CD4-positive, alpha-beta T cell treated with Interleukin-4 for 4 hours (primary cell): Measurements from ENCODE around the gene BICDL2.
A peak's percentile ranks its signal among the peaks of the same experiment; 100 is the strongest.
"Not testable (repeated sequence)": the region's sequence is repeated elsewhere in the genome, so short reads cannot be mapped to it uniquely, and the experiment has no call there.

Source experiments
- DNase-seq: peaks from one replicate; pipeline ENCODE4 v3.0.0-alpha.2; 2020

The BICDL2 gene

DNA sequence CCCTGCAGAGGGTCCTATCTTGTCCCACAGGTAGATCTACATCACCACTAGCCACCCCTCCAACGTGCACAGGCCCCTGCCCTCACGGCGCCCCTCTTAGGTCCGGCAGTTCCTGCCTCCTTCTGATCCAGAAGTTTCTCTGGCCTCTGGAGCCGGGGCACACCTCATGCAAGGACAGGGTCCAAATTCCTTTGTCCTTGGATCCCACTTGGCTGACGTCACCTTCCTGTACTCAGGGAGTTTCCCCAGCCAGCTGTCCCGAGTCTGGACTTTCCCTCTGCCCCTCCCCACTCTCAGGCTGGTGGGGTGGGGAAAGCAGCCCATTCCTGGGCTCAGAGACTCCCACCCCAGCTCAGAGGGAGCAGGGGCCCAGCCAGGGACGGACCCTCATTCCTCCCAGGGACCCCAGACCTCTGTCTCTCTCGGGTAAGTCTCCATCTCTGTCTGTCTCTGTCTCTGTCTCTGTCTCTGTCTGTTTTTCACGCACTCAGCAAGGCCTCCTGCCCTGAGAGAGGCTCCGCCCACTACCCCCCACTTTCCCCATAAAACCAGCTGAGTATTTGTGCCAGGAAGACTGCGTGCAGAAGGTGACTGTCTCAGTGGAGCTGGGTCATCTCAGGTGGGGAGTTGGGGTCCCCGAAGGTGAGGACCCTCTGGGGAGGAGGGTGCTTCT, 28.5 kb upstream of the BICDL2 start, which contains the start of gene IL32:
IL32 (plus strand) TSS at position 572 of the 673 bp plus-strand sequence. CDS start 172 bp downstream, outside the sequence.
- DNase-seq, result peak; percentile 82

DNA sequence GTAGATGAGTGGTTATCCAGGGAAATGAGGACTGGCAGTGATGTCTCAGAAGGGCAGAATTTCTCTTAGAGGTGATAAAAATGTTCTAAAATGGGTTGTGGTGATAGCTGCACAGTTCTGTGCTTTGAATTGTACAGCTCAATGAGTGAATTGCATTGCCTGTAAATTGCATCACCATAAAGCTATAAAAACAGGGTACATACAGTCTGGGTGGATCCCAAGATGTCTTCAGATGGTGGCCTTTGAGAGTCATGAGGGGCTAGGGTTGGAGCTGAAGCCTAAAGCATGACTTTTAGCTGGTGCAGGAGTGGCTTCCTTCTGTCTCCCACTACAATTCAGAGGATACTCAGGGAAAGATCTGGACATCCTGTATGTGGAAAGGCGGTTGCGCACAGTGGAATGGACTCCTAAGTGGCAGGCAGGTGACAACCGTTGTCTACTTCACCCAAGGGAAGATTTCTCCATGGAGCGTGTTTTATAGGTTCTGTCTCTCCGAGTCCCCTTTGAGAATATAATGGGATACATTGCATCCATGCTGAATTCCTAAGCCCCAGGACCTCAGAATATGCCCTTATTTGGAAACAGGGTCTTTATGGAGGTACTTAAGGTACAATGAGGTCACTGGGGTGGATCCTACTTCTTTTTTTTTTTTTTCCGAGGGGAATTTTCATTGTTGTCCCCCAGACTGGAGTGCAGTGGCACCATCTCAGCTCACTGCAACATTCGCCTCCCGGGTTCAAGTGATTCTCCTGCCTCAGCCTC, 27.1 kb upstream of the BICDL2 start:
- no peak for DNase-seq

DNA sequence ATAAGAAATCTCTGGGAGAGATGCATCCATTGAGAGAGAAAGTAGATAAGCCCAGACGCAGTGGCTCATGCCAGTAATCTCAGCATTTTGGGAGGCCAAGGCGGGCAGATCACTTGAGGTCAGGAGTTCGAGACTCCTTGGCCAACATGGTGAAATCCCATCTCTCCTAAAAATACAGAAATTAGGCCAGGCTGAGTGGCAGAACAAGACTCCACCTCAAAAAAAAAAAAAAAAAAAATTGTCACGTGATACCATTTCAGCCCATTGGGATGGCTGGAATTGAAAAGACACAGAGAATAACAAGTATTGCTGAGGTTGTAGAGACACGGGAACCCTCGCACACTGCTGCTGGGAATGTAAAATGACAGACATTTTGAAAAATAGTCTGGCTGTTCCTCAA, 25.8 kb upstream of the BICDL2 start:
- DNase-seq, result no peak

DNA sequence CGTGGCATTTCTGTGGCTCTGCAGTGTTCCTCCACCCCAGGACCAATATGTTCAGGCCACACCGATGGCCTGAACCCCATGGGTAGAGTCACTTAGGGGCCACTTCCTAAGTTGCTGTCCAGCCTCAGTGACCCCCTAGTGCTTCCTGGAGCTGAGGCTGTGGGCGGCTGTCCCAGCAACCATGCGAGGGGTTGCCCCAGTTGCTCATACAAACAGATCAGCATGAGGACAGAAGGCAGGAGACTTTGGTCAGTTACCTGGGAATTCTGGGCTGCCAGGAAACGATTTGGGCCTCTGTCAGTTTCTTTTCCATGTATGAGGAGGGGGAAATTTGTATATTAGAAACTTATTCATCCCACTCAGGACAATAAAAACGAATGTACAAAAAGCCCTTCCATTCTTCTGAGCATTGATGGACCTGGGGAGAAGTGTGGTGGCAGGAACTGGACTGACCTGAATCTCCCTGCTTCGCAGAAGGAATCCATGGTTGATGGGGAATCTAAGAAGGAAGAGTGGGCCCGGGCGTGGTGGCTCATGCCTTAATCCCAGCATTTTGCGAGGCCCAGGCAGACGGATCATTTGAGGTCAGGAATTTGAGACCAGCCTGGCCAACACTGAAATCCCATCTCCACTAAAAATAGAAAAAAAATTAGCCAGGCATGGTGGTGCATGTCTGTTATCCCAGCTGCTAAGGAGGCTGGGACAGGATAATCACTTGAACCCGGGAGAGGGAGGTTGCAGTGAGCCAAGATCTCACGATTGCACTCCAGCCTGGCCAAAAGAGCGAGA, 23.8 kb upstream of the BICDL2 start:
- DNase-seq, result no peak

DNA sequence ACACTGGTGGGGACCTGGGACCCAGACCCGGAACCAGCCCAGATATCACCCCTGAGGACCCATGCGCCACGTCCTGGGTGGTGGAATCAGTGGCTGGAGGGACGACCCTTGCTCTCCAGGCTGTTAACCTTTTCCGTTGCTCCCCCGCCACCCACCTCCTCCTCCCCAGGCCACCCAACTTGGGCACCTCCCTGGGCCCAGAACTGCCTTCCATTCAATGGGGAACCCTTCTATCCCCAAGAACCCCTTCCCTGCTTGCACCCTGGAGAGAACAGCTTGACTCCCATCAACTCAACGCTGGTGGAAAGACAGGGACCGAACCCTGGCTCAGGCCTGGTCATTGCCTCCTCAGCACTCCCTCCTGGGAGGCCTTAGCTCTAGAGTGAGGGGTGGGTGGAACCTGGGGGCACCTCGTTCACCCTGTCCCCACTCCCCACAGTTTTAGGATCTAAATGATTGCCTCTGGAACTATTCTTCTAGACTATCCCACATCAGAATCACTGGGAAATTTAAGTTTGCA, 23.0 kb upstream of the BICDL2 start:
- no peak for DNase-seq

DNA sequence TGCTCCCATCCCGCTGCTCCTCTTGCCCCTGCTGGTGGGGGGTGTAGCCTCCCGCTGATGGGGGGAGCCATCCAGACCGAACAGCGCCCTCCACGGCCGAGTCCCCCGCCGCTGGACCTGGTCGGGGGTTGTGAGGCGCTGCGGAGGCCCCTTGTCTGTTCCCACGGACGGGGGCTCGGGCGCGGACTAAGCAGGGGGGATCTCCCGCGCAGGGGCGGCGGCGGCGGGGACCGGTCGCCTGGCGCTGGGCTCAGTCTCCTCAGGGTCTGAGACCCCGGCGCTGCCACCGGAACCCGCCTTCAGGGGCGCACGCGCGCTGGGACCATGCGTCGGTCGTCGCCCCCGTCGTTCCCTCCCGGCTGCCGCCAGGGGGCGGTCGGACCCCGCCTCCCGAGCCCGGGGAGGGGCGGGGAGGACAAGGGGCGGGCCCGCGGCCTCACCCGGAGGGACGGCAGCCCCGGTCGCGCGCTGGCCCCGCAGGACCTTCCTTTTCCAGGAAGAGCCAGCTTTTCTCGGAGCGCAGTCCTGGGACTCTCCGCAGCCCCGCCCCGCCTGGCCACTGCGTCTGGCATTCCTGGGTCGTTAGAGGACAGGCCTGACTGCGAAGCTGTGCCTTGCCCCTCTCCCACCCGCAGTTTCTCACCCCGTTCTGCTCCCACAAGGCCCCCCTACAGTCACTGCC, 22.4 kb upstream of the BICDL2 start:
- peak; percentile 78 for DNase-seq

DNA sequence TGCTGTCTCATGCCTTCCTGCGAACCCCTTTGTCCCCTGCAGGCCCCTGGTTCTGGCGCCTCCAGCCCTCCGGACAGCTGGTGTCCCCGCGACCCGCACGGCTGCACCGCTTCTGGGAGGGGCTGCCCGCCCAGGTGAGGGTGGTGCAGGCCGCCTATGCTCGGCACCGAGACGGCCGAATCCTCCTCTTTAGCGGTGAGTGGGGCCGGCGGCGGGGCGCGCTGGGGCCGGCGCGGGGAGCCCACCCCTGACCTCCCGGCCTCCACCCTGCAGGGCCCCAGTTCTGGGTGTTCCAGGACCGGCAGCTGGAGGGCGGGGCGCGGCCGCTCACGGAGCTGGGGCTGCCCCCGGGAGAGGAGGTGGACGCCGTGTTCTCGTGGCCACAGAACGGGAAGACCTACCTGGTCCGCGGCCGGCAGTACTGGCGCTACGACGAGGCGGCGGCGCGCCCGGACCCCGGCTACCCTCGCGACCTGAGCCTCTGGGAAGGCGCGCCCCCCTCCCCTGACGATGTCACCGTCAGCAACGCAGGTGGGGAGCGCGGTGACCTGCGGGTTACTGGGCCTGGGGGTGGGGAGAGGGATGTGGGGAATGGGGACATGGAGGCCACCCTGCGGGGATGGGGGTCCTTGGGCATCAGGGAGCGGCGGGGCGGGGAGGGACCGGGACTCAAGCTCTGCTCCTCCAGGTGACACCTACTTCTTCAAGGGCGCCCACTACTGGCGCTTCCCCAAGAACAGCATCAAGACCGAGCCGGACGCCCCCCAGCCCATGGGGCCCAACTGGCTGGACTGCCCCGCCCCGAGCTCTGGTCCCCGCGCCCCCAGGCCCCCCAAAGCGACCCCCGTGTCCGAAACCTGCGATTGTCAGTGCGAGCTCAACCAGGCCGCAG, 21.6 kb upstream of the BICDL2 start:
- peak; percentile 45 for DNase-seq

DNA sequence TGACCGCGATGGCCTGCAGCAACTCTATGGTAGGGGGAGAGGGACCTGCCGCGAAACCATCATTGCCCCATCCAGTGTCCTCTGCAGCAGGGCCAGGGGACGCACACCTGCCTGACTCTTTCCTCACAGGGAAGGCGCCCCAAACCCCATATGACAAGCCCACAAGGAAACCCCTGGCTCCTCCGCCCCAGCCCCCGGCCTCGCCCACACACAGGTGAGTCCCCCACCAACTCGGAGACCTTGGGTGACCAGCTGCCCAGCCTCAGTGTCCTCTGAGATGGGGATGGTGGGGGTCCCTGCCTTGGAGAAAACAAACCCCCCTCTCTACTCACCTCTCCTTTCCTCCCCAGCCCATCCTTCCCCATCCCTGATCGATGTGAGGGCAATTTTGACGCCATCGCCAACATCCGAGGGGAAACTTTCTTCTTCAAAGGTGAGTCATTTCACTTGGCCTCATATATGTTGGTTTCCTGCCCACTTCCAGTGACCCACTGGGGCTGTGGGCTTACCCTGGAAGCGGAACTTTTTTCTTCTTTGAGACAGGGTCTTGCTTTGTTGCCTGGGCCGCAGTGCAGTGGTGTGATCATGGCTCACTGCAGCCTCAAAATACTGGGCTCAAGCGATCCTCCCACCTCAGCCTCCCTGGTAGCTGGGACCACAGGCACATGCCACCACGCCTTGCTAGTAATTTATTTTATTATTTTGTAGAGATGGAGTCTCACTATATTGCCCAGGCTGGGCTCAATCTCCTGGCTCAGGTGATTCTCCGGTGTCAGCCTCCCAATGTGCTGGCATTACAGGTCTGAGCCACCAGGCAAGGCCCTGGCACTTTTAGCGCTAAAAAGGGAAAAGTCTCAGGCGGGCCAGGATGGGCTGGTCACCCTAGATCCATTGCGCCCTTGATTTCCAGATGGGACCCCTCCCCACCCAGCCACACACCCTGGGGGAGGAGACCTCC, 20.7 kb upstream of the BICDL2 start:
- DNase-seq, result no peak

DNA sequence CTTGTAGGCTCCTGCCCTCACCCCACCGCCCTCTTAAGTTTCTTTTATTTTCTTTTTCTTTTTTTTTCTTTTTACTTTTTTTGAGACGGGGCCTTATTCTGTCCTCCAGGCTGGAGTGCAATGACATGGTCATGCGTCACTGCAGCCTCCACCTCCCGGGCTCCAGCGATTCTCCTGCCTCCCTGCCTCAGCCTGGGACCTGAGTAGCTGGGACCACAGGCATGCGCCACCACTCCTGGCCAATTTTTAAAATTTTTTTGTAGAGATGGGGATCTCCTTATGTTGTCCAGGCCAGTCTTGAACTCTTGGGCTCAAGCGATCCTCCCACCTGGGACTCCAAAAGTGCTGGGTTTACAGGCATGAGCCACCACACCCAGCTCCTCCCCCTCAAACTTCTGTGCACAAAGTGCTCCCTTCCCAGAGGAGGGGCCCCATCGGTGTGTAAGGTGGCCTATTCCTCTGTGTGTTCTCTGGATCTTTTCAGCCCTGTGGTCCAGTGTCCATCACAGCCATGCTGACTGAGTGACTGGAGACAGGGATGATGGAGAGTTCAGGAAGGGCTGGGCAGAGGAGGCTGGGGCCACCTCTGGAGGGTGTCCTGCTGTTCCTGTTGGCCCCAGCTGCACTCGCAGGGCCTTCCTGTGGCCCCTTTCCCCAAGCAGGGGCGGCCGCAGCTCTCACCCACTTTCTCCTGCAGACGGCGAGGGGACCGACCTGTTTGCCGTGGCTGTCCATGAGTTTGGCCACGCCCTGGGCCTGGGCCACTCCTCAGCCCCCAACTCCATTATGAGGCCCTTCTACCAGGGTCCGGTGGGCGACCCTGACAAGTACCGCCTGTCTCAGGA, 19.8 kb upstream of the BICDL2 start:
- no peak for DNase-seq

DNA sequence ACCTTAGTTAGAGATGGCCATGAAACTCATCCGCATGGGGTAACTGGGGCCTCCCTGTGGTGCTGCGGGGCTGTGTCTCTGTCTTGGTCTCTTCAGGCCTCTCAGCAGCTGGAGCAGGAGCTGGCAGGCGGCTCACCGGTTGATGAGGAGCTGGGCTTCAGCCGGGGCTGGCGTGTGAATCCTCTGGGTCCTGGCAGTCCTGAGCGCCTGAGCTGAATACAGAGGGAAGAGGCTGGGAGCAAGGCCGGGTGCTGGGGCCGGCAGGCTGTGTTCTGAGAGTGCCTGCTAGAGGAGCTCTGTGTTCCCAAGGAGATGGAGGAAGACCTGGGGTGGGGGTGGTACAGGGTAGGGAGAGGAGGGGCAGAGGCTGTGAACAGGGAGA, 19.0 kb upstream of the BICDL2 start:
- DNase-seq, result not testable (repeated sequence)

DNA sequence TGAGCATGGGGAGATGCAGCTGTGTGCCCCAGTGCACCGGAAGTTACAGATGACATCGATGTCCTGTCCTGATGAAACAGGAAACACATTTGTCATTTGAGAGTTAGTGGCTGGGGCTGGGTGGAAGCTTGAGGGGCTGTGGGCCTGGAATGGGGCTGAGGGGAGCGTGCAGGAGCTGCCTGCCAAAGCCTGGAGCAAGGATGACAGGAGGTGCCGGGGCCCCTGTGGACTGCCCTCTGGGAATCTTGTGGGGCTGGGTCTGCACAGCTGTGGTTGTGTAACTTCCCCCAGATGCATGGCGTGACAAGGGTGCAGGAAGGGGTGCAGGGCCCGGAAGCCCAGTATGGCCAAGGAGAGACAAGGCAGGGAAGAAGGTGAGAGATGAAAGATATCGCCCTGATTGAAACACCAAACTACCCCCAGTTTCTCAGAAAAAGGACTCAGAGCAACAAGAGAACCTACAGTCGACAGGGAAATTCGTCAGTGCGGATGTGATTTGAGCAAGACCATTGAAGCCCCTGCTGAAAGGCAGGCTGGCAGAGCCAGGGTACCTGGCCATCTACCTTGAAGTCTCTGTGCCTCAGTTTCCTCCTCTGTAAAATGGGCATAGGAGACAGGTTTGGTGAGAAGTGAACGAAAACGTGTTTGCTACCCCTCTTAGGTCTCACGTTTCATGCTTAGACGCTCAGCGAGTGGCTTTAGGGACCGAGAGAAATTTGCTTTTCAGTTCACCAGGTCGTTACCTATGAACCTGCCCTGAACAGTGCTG, 18.4 kb upstream of the BICDL2 start:
- DNase-seq, result no peak

DNA sequence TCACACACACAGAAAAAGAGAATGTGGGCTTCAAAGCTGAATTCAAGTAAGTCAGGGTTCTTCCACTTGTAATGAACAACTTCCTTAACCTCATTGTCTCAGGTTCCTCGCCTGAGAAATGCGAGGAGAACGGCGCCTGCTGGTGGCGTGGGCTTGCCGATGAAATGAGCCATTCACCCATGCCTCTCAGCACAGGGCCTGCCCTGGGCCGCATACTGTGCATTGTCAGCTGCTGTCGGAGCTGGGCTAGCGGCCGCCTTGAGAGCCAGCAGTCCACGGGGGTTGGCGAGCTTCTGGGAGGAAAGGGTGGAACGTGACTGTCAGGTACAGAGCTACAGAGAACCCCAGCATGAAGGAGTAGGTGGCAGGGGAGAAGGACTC, 16.6 kb upstream of the BICDL2 start:
- not testable (repeated sequence) for DNase-seq

DNA sequence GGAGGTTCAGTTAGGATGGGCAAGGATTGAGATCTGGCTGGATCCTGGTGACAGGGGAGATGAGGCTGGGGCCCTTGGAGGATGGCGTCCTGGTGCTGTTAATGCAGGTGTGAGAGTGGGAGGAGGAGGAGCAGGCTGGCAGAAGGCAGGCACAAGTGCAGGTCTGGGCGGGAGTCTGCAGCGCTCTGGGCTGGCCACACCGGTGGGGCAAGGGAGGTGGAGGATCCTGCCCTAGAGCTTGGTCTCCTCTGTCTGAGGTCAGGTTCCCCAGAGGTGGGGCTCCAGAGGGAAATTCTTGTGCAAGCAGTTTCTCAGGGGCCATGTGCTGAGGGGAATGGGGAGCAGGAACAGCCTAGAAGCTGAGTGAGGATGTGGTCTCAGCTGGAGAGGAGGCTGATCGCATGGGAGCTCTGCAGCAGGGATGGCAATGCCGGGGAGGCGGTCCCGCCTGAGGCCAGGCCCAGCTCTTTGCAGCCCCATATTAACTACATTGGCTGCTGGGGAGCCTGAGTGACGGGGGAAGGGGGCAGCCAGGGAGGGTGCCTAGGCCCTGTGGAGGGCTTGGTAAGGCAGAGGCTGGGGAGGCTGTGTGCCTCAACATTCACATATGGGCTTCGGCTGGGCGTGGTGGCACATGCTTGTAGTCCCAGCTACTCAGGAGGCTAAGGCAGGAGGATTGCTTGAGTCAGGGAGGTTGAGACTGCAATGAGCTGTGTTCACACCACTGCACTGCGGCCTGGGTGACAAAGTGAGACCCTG, 16.0 kb upstream of the BICDL2 start:
- DNase-seq, result not testable (repeated sequence)

DNA sequence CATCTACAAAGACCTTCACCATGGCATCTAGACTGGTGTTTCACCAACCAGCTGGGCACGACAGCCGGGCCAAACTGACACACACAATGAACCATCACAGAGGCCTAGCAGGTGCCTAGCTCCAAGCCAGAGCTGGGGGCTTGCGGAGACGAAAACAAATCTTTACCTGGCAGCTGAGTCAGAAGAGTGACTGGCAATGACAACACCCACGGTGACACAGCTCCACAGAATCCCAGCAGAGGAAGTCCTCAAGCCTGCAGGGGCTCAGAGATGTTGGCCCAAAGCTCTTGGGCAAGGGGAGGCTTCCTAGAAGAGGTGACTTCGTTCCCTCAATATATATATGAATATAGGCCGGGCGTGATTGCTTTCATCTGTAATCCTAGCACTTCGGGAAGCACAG, 14.8 kb upstream of the BICDL2 start:
- DNase-seq, result no peak

DNA sequence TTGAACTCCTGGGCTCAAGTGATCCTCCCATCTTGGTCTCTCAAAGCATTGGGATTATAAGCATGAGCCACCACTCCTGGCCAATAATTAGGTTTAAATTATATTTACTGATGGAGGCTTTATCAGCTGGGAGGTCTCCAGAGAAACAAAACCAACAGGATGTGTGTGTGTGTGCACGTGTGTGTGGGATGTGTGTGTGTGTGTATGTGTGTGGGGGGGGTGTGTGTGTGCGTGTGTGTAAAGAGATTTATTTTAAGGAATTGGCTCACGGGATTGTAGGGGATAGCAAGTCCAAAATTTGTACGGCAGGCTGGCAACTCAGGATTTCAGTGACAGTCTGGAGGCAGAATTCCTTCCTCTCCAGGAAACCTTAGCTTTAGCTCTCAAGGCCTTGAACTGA, 14.3 kb upstream of the BICDL2 start:
- no peak for DNase-seq

DNA sequence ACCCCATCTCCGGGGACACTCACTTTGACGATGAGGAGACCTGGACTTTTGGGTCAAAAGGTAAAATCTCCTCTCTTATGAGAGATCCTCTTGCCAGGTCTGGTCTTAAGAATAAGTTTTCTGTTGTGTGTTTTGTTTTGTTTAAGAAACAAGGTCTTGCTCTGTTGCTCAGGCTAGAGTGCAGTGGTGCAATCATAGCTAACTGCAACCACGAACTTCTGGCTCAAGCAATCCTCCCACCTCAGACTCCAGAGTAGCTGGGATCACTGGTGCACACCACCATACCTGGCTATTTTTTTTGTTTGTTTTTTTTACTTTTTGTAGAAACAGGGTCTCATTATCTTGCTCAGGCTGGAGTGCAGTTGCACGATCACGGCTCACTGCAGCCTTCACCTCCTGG, 13.7 kb upstream of the BICDL2 start:
- DNase-seq, result no peak

DNA sequence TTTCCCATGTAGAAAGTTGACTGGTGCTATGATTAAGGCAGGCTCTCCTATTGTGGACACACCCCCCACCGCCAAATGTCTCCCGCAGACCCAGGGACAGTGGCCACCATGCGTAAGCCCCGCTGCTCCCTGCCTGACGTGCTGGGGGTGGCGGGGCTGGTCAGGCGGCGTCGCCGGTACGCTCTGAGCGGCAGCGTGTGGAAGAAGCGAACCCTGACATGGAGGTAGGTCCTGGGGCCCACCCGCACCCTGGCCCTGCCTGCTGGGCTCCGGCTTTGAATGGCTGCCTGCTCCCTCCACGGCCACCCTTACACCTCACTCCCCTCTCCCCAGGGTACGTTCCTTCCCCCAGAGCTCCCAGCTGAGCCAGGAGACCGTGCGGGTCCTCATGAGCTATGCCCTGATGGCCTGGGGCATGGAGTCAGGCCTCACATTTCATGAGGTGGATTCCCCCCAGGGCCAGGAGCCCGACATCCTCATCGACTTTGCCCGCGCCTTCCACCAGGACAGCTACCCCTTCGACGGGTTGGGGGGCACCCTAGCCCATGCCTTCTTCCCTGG, 13.3 kb upstream of the BICDL2 start:
- no peak for DNase-seq

DNA sequence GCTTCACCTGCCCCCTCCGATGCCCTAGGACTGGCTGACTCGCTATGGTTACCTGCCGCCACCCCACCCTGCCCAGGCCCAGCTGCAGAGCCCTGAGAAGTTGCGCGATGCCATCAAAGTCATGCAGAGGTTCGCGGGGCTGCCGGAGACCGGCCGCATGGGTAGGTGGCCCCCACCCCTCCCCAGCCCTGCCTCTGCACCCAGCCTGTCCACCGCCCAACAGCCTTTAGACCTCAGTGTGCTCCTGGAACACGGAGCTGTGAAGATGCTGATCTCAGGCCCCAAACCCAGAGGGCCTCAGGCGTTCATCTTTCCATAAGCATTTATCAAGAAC, 10.6 kb upstream of the BICDL2 start:
- DNase-seq, result no peak
